ENCODE measurements around the gene NT5C1B.

NT5C1B gene

DNA sequence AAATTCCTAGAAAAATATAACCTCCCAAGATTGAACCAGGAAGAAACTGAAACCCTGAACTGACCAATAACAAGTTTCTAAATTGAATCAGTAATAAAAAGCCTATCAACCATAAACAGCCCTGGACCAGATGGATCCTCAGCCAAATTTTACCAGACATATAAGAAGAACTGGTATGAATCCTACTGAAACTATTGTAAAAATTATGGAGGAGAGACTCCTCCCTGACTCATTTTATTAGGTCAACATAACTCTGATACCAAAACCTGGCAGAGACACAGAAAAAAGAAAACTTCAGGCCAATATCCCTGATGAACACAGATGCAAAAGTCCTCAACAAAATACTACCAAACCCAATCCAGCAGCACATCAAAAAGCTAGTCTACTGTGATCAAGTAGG is 11.3 kb downstream of the NT5C1B start:
- DNase-seq (ENCODE audit: low read depth) = no peak
- H3K4me3 ChIP-seq (replicated peaks; ENCODE audit: low read depth, low read length) = no peak overlapping the region
- TF ChIP-seq, protein P1, sequence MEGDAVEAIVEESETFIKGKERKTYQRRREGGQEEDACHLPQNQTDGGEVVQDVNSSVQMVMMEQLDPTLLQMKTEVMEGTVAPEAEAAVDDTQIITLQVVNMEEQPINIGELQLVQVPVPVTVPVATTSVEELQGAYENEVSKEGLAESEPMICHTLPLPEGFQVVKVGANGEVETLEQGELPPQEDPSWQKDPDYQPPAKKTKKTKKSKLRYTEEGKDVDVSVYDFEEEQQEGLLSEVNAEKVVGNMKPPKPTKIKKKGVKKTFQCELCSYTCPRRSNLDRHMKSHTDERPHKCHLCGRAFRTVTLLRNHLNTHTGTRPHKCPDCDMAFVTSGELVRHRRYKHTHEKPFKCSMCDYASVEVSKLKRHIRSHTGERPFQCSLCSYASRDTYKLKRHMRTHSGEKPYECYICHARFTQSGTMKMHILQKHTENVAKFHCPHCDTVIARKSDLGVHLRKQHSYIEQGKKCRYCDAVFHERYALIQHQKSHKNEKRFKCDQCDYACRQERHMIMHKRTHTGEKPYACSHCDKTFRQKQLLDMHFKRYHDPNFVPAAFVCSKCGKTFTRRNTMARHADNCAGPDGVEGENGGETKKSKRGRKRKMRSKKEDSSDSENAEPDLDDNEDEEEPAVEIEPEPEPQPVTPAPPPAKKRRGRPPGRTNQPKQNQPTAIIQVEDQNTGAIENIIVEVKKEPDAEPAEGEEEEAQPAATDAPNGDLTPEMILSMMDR (IDR thresholded peaks at IDR 0.05; ENCODE audit: low read length, missing control alignments) = no peak

DNA sequence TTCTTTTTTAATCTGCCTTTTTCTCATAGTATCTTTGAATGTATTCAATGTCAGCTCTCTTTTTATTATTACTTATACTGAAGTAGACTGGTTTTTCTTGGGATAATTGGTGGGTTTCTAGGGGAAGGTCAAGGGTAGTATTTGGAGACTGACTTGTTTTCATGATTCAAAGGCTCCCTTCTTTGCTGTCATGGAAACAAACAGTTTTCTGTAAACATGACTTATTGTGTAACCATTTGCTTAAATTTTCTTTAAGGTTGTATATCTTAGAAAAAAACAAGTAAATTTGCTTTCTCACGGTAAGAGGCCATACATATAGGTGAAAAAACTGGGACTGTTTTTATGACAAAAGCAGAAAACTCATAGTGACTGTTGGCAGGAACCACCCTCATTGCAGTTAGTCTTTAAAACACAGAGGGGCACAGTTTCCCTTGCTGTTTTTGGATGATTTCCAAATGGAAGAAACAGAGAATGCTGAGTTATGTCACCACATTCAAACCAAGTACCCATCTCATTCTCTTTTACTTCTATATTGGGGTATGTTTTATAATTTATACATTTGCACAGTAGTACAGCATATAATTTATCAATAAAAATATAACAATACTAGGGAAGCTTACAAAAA is 23.1 kb downstream of the NT5C1B start:
- peak; percentile 63 for DNase-seq (ENCODE audit: low read depth)

DNA sequence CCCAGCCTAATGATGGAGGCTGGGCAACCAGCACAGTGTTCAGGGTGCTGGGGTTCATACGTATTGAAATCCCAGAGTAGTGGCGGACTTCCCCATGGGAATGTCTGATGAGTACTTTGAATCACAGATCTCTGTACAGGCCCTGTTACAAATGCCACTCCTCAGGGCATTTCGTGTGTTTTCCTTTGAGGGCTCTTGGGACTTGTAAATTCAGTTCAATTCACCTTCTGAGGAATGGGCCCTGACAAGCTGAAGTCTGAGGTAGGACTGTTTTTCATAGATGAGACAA is 28.6 kb downstream of the NT5C1B start:
- DNase-seq (ENCODE audit: low read depth) = no peak
- TF ChIP-seq, protein P1 (IDR thresholded peaks at IDR 0.05; ENCODE audit: low read length, missing control alignments) = no peak
- peak overlapping the region; percentile 68 for H3K4me3 ChIP-seq (replicated peaks; ENCODE audit: low read depth, low read length)

More for the DNA sequence above, 23.1 kb downstream of the NT5C1B start:
- no peak overlapping the region for H3K4me3 ChIP-seq (replicated peaks; ENCODE audit: low read depth, low read length)
- TF ChIP-seq, protein P1 (IDR thresholded peaks at IDR 0.05; ENCODE audit: low read length, missing control alignments) = no peak

DNA sequence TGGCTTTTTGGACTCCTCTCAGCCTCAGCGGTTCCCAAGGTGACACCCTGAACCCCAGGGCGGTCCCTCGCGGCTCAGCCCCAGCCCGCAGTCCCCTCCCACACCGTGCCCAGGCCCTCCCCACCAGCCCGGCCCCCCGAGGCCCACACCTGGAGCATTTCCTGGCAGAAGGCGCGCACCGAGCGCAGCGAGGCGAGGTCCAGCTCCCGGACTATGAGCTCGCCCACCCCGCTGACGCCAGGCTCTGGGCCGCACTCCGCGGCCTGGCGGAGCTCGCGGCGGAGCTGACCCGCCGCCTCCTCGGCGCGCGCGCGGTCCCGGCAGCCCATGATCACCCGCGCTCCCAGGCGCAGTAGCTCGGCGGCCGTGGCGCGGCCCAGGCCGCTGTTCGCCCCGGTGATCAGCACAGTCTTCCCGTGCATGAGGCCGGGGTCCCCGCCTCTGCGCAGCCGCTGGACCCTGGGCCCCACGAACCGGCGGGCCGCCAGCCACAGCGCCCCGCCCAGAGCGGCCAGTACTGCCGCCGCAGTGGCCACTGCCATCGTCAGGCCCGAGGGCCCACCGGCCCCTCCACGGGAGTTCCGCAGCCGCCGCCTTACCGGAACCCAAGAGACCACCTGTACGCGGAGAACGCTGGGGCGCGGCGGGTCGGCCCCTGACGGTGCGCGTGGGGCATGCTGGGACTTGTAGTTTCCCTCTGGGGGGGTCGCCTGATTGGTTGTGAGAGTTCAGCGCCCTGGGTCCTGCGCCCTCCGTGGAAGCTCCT is 29.2 kb downstream of the NT5C1B start, which contains the start of gene RDH14:
RDH14 (minus strand) TSS at position 623 of the 766 bp plus-strand sequence; CDS start at position 542, 81 bp downstream.
- TF ChIP-seq, protein P1 (IDR thresholded peaks at IDR 0.05; ENCODE audit: low read length, missing control alignments) = no peak
- peak; percentile 93 for DNase-seq (ENCODE audit: low read depth)
- H3K4me3 ChIP-seq (replicated peaks; ENCODE audit: low read depth, low read length) = peak within 1 kb of the TSS; percentile 68

DNA sequence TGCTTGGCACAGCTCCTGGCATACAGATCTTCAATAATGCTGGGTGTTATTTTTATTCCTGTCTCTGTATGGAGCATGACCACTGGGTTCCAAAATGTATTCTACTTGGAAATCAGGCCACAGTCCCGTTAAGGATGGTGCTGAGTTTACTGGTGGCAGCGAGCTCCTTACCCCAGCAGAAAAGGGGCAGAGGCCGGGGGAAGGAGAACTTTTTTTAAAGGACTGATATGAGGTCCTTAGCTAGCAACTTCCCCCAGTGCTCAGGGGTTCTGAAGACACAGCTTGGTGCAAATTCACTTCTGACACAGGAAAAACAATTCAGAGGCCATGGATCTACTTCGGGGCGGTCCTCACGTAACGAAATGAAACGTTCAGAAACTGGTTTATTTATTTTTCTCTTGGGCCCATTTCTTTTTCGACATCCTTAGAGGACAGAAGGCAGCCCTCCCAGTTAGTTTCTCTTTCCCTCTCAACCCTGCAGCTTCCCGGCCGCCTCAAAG is 29.8 kb downstream of the NT5C1B start:
- TF ChIP-seq, protein P1 (IDR thresholded peaks at IDR 0.05; ENCODE audit: low read length, missing control alignments) = no peak
- peak overlapping the region; percentile 68 for H3K4me3 ChIP-seq (replicated peaks; ENCODE audit: low read depth, low read length)
- no peak for DNase-seq (ENCODE audit: low read depth)

DNA sequence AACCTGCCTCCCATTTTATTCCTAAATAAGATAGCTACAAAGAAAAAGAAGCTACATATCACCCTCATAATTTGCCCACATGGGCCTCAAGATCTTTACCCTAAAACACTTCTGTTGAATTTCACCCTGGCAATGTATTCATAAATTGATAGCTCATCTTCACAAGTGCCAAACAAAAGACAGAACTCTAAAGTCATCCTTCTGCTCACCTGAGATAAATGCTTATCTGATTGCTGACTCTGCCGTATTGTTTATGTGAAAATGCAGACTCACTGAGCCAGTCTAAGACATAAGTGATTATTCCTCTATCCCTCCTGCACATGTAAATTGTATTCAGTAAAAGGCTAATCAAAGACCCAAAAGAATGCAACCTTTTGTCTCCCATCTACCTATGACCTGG is 30.9 kb downstream of the NT5C1B start:
- no peak overlapping the region for H3K4me3 ChIP-seq (replicated peaks; ENCODE audit: low read depth, low read length)
- DNase-seq (ENCODE audit: low read depth) = no peak
- TF ChIP-seq, protein P1 (IDR thresholded peaks at IDR 0.05; ENCODE audit: low read length, missing control alignments) = no peak
